Measurements from ENCODE around the gene GJC1. TPM values are rescaled to one million over a fixed set of nuclear protein-coding genes. Genes with fewer than 3 reads are reported as not detected.

The GJC1 gene
- total RNA-seq, 1 donor from 2014 or later: 60.9 TPM

- peaks cover 49% of the 10 kb centered on the region for H3K4me1 Mint-ChIP-seq (ENCODE audit: low read depth, unreplicated experiment)
- H3K27ac Mint-ChIP-seq (ENCODE audit: unreplicated experiment): peak overlapping the region; percentile 38
- H3K9me3 Mint-ChIP-seq (ENCODE audit: unreplicated experiment): peaks cover 10% of the 10 kb centered on the region
- no peaks in the 10 kb centered on the region for H3K36me3 Mint-ChIP-seq (ENCODE audit: unreplicated experiment)
- H3K4me3 Mint-ChIP-seq (ENCODE audit: unreplicated experiment): peak overlapping the region; percentile 55
- no peak for TF ChIP-seq CTCF (IDR thresholded peaks at IDR 0.05; ENCODE audit: partially characterized antibody, unreplicated experiment)
- no peak for DNase-seq
- peaks cover 10% of the 10 kb centered on the region for H3K27me3 Mint-ChIP-seq (ENCODE audit: unreplicated experiment)
Measured at GRCh38 chr17:44766409-44767038, 63.6 kb downstream of the GJC1 start.

- peaks cover 13% of the 10 kb centered on the region for H3K27me3 Mint-ChIP-seq (ENCODE audit: unreplicated experiment)
- peak overlapping the region; percentile 55 for H3K4me3 Mint-ChIP-seq (ENCODE audit: unreplicated experiment)
- peaks cover 12% of the 10 kb centered on the region for H3K9me3 Mint-ChIP-seq (ENCODE audit: unreplicated experiment)
- no peak for DNase-seq
- TF ChIP-seq CTCF (IDR thresholded peaks at IDR 0.05; ENCODE audit: partially characterized antibody, unreplicated experiment): no peak
- H3K4me1 Mint-ChIP-seq (ENCODE audit: low read depth, unreplicated experiment): peaks cover 54% of the 10 kb centered on the region
- H3K27ac Mint-ChIP-seq (ENCODE audit: unreplicated experiment): peak overlapping the region; percentile 38
- no peaks in the 10 kb centered on the region for H3K36me3 Mint-ChIP-seq (ENCODE audit: unreplicated experiment)
Measured at GRCh38 chr17:44765965-44766364, 64.1 kb downstream of the GJC1 start.

- Mint-ChIP-seq H3K4me3 (ENCODE audit: unreplicated experiment) (peak overlapping the region; percentile 96), H3K27ac (ENCODE audit: unreplicated experiment) (no peak overlapping the region), H3K27me3 (ENCODE audit: unreplicated experiment) (peaks cover 15% of the 10 kb centered on the region), H3K9me3 (ENCODE audit: unreplicated experiment) (peaks cover 15% of the 10 kb centered on the region), H3K36me3 (ENCODE audit: unreplicated experiment) (no peaks in the 10 kb centered on the region), H3K4me1 (ENCODE audit: low read depth, unreplicated experiment) (peaks cover 50% of the 10 kb centered on the region)
- no peak for TF ChIP-seq CTCF (IDR thresholded peaks at IDR 0.05; ENCODE audit: partially characterized antibody, unreplicated experiment)
- no peak for DNase-seq
Measured at GRCh38 chr17:44763170-44763569, 66.9 kb downstream of the GJC1 start.

- peaks cover 11% of the 10 kb centered on the region for H3K9me3 Mint-ChIP-seq (ENCODE audit: unreplicated experiment)
- peaks cover 13% of the 10 kb centered on the region for H3K27me3 Mint-ChIP-seq (ENCODE audit: unreplicated experiment)
- H3K36me3 Mint-ChIP-seq (ENCODE audit: unreplicated experiment): no peaks in the 10 kb centered on the region
- no peak for DNase-seq
- peak; percentile 32 for TF ChIP-seq CTCF (IDR thresholded peaks at IDR 0.05; ENCODE audit: partially characterized antibody, unreplicated experiment)
- peak overlapping the region; percentile 72 for H3K27ac Mint-ChIP-seq (ENCODE audit: unreplicated experiment)
- H3K4me1 Mint-ChIP-seq (ENCODE audit: low read depth, unreplicated experiment): peaks cover 46% of the 10 kb centered on the region
- peak overlapping the region; percentile 96 for H3K4me3 Mint-ChIP-seq (ENCODE audit: unreplicated experiment)
Measured at GRCh38 chr17:44761932-44762810, 67.9 kb downstream of the GJC1 start.
